Activated CD4-positive, alpha-beta T cell treated with anti-CD3 and anti-CD28 coated beads for 36 hours (primary cell): ENCODE measurements around the gene PLD1. TPM values are rescaled to one million over a fixed set of nuclear protein-coding genes. Genes with fewer than 3 reads are reported as not detected.
"Not testable (repeated sequence)": the region's sequence is repeated elsewhere in the genome, so short reads cannot be mapped to it uniquely, and the experiment has no call there.

Source experiments
- ATAC-seq: fragments of 200-7000 bp; cut with Tn5 transposase; one replicate; pipeline ENCODE4 v1.10.0; 2021; ENCODE audit warnings: mild to moderate bottlenecking, moderate library complexity
- CTCF ChIA-PET: fragments of 350-600 bp; sonication (Branson Sonifier 250); formaldehyde crosslinking; loops from one replicate; lab custom pipeline; 2021; ENCODE audit warnings: antibody characterized with exemption; lab: Charles Lee
- POLR2A ChIA-PET: fragments of 350-600 bp; sonication (Branson Sonifier 250); formaldehyde crosslinking; loops from one replicate; lab custom pipeline; 2021; ENCODE audit warnings: antibody characterized with exemption, inconsistent platforms; lab: Charles Lee
- DNase-seq: peaks from one replicate; pipeline ENCODE4 v3.0.0-alpha.2; 2020
- H3K27ac Mint-ChIP-seq: one replicate; pipeline ENCODE4 v1.8.0; 2021; ENCODE audit warnings: mixed read lengths
- H3K27me3 Mint-ChIP-seq: one replicate; pipeline ENCODE4 v1.8.0; 2021; ENCODE audit warnings: mixed read lengths
- H3K36me3 Mint-ChIP-seq: one replicate; pipeline ENCODE4 v1.8.0; 2021; ENCODE audit warnings: low read depth, mixed read lengths
- H3K4me1 Mint-ChIP-seq: one replicate; pipeline ENCODE4 v1.8.0; 2021; ENCODE audit warnings: mixed read lengths
- H3K4me3 Mint-ChIP-seq: one replicate; pipeline ENCODE4 v1.8.0; 2021; ENCODE audit warnings: mild to moderate bottlenecking, moderate library complexity, mixed read lengths
- H3K9me3 Mint-ChIP-seq: one replicate; pipeline ENCODE4 v1.8.0; 2021; ENCODE audit warnings: low read depth, mixed read lengths
- intact Hi-C, 2 experiments: fragments of 100-400 bp; cut with DNase I in 1 of 2; cut with micrococcal nuclease in 1 of 2; formaldehyde crosslinking; loops; one replicate each; pipeline versions ENCODE4 v1.14.2 to v1.15.1; 2022 to 2024; cut with DNase I, micrococcal nuclease
- total RNA-seq, 2 experiments: library from RNA; stranded (reverse); gene quantifications; one replicate each; pipeline ENCODE4 v1.2.3, GENCODE V29; 2021

The PLD1 gene
- total RNA-seq, 2 experiments from 2014 or later, result 1.1 to 1.2 TPM

DNA sequence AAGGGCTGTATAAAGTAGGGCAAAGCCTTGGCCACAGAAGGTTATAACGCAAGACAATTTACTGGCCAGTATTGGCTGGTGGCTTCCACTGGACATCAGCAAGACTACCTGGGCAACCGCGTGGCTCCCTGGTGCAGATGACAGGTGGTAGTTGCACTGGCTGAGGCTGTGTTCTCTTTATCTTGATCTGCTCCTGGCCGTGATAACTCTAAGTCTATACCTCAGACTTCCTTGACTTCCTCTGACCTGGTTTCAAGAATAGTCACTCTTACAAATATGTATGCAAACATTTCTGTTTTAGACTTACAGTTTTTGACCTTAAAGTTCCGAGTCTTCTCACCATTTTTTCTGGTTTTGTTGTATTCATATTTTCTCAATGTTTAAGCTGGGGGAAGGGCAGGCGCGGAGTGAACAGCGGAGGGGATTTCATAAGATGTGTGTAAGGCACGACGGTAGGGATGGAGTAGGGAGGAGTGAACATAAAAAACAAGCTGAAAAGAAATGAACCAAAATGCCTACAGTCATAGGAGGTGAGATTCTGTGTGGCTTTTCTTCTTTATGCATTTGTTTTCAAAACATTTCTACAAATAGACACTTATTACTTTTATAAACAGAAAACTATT lies 17.7 kb upstream of the PLD1 start:
- H3K9me3 Mint-ChIP-seq, result no peaks in the 10 kb centered on the region
- H3K27me3 Mint-ChIP-seq, result peaks cover 11% of the 10 kb centered on the region
- ATAC-seq, result no peak
- DNase-seq, result no peak
- ChIA-PET CTCF (interaction anchor here (1.3 kb wide), 1 partner anchor 55 kb away, joined by 3 read pairs; no protein-coding TSS in a partner anchor), POLR2A (no interaction called here)
- intact Hi-C loops, result no loop called here
- no peak overlapping the region for H3K27ac Mint-ChIP-seq
- H3K36me3 Mint-ChIP-seq, result no peaks in the 10 kb centered on the region
- peaks cover 5% of the 10 kb centered on the region for H3K4me1 Mint-ChIP-seq
- H3K4me3 Mint-ChIP-seq, result no peak overlapping the region

DNA sequence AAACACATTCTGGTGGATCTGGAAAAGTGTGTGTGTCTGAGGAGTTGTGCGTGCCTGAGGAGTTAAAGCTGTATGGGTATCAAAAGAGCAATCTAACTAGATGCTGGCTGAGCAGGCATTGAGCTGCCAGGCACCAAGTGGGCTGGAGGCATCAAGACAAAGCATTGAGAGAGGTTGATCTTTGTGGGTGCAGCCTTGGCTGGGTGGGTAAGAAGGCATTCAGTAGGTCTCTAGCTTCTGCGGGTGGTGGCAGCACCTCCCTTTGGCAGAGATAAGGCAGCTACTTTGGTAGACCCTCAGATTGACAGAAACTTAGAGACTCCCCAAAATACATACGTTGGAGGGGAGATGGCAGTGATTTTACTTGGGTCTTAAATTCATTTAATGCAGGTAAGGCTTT lies 17.1 kb upstream of the PLD1 start:
- Mint-ChIP-seq H3K4me1 (peaks cover 5% of the 10 kb centered on the region), H3K9me3 (no peaks in the 10 kb centered on the region), H3K27ac (no peak overlapping the region), H3K4me3 (no peak overlapping the region), H3K27me3 (peaks cover 11% of the 10 kb centered on the region), H3K36me3 (no peaks in the 10 kb centered on the region)
- DNase-seq (no peak), ATAC-seq (no peak)
- ChIA-PET POLR2A (no interaction called here), CTCF (interaction anchor here (0.6 to 1.3 kb wide), 3 partner anchors 8 to 127 kb away, joined by 3 read pairs; no protein-coding TSS in a partner anchor)
- intact Hi-C loops, result no loop called here

DNA sequence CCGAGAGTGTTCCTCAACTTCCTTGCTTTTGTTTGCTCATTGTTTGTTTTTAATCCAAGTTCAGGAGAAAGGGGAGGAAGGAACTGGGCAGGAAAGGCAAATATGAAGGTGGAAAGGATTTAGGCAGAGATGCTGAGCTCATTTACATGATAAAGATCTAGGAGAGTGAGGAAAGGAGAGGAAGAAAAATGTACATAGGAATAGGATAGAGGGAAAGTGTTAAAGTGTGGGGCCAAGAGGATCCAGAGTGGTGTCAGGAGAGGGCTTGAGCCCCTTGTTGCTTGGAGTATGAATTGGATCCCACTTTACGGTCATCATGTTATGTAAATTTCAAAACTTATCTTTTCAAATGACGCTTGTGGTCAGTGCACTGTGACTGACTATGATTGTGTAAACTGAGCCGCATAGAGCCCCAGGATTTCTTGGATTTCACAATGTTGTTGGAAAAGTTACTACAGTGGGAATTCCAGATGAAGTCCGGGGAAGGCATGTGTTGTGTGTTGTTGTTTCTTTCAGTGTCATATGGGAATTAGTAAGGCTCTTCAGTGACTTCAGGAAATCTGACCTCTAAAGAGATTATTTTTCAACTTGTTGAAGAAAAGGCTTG lies 15.0 kb upstream of the PLD1 start:
- H3K36me3 Mint-ChIP-seq, result no peaks in the 10 kb centered on the region
- intact Hi-C loops, result no loop called here

DNA sequence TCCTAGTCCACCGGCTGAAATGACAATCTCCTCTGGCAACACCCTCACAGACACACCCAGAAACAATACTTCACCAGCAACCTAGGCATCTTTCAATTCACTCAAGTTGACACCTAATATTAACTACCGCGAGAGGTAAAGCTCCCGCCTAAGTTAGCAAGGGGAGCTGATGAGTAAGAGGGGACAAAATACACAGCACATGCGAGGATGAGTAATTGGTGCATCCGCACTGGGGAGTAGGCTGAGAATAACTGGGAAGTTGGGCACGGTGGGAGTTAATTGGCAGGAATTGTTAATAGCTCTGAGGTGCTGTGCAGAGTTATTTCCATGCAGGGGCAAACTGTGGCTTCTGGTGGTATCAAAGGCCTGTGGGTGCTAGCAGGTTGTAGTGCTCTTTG lies 14.5 kb upstream of the PLD1 start:
- H3K27ac Mint-ChIP-seq, result no peak overlapping the region
- peaks cover 12% of the 10 kb centered on the region for H3K4me1 Mint-ChIP-seq
- peaks cover 11% of the 10 kb centered on the region for H3K27me3 Mint-ChIP-seq
- H3K4me3 Mint-ChIP-seq, result no peak overlapping the region
- no peak for ATAC-seq
- no peak for DNase-seq
- H3K36me3 Mint-ChIP-seq, result no peaks in the 10 kb centered on the region
- ChIA-PET CTCF (no interaction called here), POLR2A (no interaction called here)
- intact Hi-C loops, result no loop called here
- no peaks in the 10 kb centered on the region for H3K9me3 Mint-ChIP-seq

More for the DNA sequence above, 15.0 kb upstream of the PLD1 start:
- ChIA-PET CTCF (no interaction called here), POLR2A (no interaction called here)
- ATAC-seq (no peak), DNase-seq (no peak)
- H3K4me1 Mint-ChIP-seq, result peaks cover 12% of the 10 kb centered on the region
- no peak overlapping the region for H3K4me3 Mint-ChIP-seq
- no peak overlapping the region for H3K27ac Mint-ChIP-seq
- H3K9me3 Mint-ChIP-seq, result no peaks in the 10 kb centered on the region
- peaks cover 11% of the 10 kb centered on the region for H3K27me3 Mint-ChIP-seq

DNA sequence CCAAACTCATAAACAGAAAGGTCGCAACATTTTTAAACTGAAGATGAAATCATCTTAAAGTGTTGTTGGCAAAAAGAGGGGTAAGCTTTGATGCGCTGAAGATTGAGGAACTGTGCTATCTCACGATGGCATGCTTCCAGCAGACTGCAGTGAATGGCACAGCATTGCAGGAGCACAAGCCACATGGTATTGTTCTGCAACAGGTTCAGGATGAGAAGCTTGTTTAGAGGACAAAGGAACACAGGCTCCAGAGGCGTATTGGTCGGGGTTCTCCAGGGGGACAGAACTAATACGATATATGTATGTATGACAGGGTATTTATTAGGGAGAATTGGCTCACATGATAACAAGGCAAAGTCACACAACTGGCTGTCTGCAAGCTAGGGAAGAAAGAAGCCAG lies 13.8 kb upstream of the PLD1 start:
- ATAC-seq (no peak), DNase-seq (no peak)
- intact Hi-C loops, result no loop called here
- ChIA-PET POLR2A (no interaction called here), CTCF (no interaction called here)
- H3K4me3 Mint-ChIP-seq, result no peak overlapping the region
- peaks cover 11% of the 10 kb centered on the region for H3K27me3 Mint-ChIP-seq
- H3K36me3 Mint-ChIP-seq, result no peaks in the 10 kb centered on the region
- H3K4me1 Mint-ChIP-seq, result peaks cover 12% of the 10 kb centered on the region
- H3K9me3 Mint-ChIP-seq, result no peaks in the 10 kb centered on the region
- no peak overlapping the region for H3K27ac Mint-ChIP-seq

DNA sequence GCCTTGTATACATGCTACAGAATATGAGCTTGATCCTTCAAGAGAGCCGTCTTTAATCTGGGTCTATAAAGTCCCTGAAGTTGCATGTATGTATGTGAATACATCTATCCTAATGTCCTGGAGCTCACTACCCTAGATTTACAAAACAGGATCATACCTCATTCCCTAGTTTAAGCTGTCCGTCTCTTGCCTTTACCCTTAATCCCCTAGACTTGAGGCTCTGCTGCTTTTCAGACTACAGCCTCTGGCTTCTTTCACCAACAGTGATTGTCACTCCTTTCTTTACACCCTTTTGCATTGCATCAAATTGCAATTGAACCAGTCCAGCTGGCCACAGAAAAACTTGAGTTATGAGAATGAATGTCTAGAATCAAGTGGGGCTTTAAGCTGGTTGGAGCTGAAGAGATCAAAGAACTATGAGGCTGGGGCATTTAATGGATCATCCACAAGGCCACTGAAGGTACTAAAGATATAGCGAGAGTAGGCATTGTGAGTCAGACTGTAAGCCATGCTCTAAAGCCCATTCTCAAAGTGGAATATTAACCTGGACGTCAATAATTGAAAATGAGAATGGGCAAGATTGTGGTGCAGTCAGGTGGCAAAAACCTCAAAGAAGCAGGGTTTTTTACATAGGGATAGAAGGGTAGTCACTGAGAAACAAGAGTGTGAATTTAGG lies 12.3 kb upstream of the PLD1 start:
- ChIA-PET CTCF (interaction anchor here (1.2 kb wide), 1 partner anchor 11 kb away, joined by 4 read pairs; no protein-coding TSS in a partner anchor), POLR2A (no interaction called here)
- H3K4me3 Mint-ChIP-seq, result no peak overlapping the region
- H3K27me3 Mint-ChIP-seq, result peaks cover 9% of the 10 kb centered on the region
- H3K4me1 Mint-ChIP-seq, result peaks cover 7% of the 10 kb centered on the region
- no peak overlapping the region for H3K27ac Mint-ChIP-seq
- DNase-seq (no peak), ATAC-seq (no peak)
- no peaks in the 10 kb centered on the region for H3K9me3 Mint-ChIP-seq
- intact Hi-C loops, result no loop called here
- no peaks in the 10 kb centered on the region for H3K36me3 Mint-ChIP-seq

DNA sequence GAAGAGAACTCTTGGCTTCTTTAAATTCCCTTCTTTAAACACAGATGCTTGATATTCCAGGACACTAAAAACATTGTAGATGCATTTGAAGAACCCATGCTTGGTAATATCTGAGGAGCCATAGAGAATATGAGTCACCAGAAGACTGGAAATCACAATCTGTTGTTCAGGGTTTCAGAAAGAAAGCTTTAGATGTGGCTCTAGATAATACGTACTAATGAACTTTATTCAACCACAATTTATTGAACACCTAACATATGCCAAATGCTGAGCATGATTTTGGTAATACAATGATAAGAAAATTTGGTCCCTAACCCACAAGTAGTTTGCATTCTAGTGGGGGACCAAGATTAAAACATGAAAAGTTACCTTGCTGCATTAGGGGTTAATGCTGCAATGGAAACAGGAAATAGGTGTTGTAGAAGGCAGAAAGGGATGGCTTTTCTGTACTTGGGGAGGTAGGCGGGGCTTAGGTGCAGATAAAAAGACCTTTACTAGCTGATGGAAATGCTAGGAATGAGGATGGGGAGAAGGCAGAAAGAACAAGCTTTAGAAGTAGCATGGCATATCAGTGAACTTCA lies 11.6 kb upstream of the PLD1 start:
- ChIA-PET CTCF (interaction anchor here (0.6 to 1.2 kb wide), 2 partner anchors 9 to 12 kb away, joined by 3 to 4 read pairs; no protein-coding TSS in a partner anchor), POLR2A (no interaction called here)
- H3K9me3 Mint-ChIP-seq, result no peaks in the 10 kb centered on the region
- H3K27me3 Mint-ChIP-seq, result peaks cover 6% of the 10 kb centered on the region
- no peaks in the 10 kb centered on the region for H3K36me3 Mint-ChIP-seq
- H3K4me1 Mint-ChIP-seq, result peaks cover 7% of the 10 kb centered on the region
- ATAC-seq (peak; percentile 19), DNase-seq (no peak)
- no peak overlapping the region for H3K27ac Mint-ChIP-seq
- intact Hi-C loops, result no loop called here
- no peak overlapping the region for H3K4me3 Mint-ChIP-seq

DNA sequence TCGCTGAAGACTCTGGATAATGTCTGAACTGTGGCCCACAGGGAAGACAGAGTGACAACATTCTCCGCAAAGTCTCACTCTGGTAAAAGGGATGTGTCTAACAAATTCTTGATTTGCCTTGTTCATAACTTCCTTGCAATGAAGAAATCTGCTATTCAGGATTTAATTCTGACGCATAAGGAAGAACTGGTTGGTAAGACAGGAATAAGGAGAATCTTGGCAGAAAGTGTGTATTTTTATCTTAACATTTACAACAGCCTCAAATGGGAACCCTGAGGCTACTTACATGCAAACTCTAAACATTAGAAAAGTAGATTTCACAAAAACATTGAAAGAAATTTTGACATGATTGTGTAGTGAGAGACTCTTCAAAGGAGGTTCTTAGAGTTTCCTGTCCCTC lies 10.8 kb upstream of the PLD1 start:
- ChIA-PET POLR2A (no interaction called here), CTCF (no interaction called here)
- intact Hi-C loops, result no loop called here
- H3K36me3 Mint-ChIP-seq, result no peaks in the 10 kb centered on the region
- no peak for DNase-seq
- ATAC-seq, result no peak
- no peak overlapping the region for H3K27ac Mint-ChIP-seq
- H3K4me1 Mint-ChIP-seq, result peaks cover 7% of the 10 kb centered on the region
- peaks cover 8% of the 10 kb centered on the region for H3K27me3 Mint-ChIP-seq
- H3K4me3 Mint-ChIP-seq, result no peak overlapping the region
- no peaks in the 10 kb centered on the region for H3K9me3 Mint-ChIP-seq

DNA sequence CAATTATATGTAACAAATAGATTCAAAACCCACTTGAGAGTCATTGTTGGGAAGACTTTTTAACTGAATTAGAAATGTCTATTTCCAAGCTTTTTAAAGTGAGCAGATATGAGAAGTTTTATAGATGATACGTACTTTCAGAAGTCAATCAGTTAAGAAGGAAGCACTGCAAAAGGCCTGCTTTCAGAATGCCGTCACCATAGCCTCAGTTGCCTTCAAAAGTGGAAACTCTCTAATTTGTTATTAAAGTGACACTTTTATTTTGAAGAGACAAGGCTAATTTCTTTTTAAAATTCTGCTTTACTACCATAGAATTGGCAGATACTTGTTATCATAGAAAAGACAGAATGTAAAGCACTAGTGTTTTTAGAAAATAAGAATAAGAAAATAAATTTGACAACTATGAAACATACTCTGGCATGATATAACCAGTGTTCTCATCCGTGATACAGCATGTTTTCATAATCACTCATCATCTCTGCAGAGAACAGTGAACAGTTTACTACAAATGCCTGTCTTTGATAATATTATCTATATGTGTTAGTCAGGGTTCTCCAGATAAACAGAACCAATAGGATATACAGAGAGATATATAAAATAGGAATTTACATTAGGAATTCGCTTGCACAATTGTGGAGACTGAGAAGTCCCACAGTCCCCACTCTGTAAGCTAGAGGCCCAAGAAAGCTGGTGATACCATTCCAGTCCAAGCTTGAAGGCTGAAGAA lies 7.0 kb upstream of the PLD1 start:
- ChIA-PET CTCF (no interaction called here), POLR2A (no interaction called here)
- Mint-ChIP-seq H3K27me3 (peaks cover 14% of the 10 kb centered on the region), H3K36me3 (no peaks in the 10 kb centered on the region), H3K27ac (no peak overlapping the region), H3K9me3 (peaks cover 2% of the 10 kb centered on the region), H3K4me1 (peaks cover 18% of the 10 kb centered on the region), H3K4me3 (no peak overlapping the region)
- intact Hi-C loops, result no loop called here
- ATAC-seq (no peak), DNase-seq (no peak)

DNA sequence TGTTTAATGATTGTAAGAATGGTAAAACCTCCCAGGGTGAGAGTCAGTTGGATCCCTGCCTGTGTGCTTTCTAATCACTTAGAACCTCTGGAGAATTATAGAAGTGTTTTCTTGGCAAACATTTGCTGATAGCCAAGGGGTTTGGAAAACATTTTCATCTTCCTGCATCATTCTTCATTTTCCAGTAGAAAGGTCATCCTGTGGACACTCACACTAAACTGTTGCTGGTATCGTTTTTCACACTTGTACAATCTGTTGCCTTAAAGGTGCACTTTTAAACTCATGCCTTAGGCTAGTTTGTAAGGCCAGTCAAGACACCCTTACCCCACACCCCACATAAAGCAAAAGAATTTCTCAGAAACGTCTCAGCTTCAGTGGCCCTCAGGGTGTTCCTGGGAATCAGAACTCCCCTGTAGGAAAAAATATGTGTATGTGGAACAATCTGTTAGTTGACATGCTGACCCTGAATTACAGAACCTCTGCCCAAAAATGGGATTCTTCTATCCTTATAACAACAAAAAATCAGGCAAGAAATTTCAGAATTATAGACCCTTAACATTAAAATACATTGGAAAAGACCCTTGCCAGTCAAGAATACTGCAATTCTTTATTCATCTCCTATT lies 5.8 kb upstream of the PLD1 start:
- DNase-seq (no peak), ATAC-seq (no peak)
- ChIA-PET POLR2A (no interaction called here), CTCF (no interaction called here)
- Mint-ChIP-seq H3K9me3 (peaks cover 2% of the 10 kb centered on the region), H3K27me3 (peaks cover 20% of the 10 kb centered on the region), H3K4me3 (no peak overlapping the region), H3K36me3 (no peaks in the 10 kb centered on the region), H3K27ac (no peak overlapping the region), H3K4me1 (peaks cover 11% of the 10 kb centered on the region)
- intact Hi-C loops, result no loop called here

DNA sequence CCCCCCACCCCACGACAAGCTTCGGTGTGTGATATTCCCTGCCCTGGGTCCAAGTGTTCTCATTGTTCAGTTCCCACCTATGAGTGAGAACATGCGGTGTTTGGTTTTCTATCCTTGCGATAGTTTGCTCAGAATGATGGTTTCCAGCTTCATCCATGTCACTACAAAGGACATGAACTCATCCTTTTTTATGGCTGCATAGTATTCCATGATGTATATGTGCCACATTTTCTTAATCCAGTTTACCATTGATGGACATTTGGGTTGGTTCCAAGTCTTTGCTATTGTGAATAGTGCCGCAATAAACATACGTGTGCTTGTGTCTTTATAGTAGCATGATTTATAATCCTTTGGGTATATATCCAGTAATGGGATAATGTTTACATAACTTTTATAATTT lies 4.4 kb upstream of the PLD1 start:
- CTCF ChIA-PET, H3K9me3 Mint-ChIP-seq, ATAC-seq, DNase-seq, H3K27ac Mint-ChIP-seq, H3K4me3 Mint-ChIP-seq, intact Hi-C loops, POLR2A ChIA-PET, H3K36me3 Mint-ChIP-seq: not testable (repeated sequence)
- Mint-ChIP-seq H3K4me1 (peaks cover 15% of the 10 kb centered on the region), H3K27me3 (peaks cover 27% of the 10 kb centered on the region)
